ENCODE results near the gene LAMC1.

GRCh38 chr1:183025010-183025337 lies 1.8 kb downstream of the LAMC1 start:
- TF ChIP-seq POLR2A (IDR thresholded peaks at IDR 0.05) (no peak), CTCF (IDR thresholded peaks at IDR 0.05) (no peak)
